Neutrophil (primary cell): ENCODE data around the gene ADGRG3.

Source experiments
- H3K27ac ChIP-seq: fragments of 200-600 bp; sonication (generic); 2 replicates; pipeline ENCODE4 v1.5.1; 2016; ENCODE audit warnings: mild to moderate bottlenecking, moderate library complexity
- H3K27me3 ChIP-seq: fragments of 200-600 bp; sonication (generic); 2 replicates; pipeline ENCODE4 v1.6.0; 2016; ENCODE audit warnings: mild to moderate bottlenecking
- H3K36me3 ChIP-seq: fragments of 200-600 bp; sonication (generic); 2 replicates; pipeline ENCODE4 v1.5.1; 2017
- H3K4me1 ChIP-seq, 2 experiments: fragments of 200-600 bp in 1 of 2; sonication (generic) in 1 of 2; 1 replicate in 1 of 2; 2 replicates in 1 of 2; pipeline versions ENCODE4 v1.5.1 to v1.6.1; 2013 to 2016; ENCODE audit warnings: low read depth in 1 of 2, low read length in 1 of 2, mild to moderate bottlenecking in 1 of 2, moderate library complexity in 1 of 2; ENCODE audit not compliant: control insufficient read depth in 1 of 2, insufficient read depth in 1 of 2
- H3K4me3 ChIP-seq, 2 experiments: fragments of 200-600 bp in 1 of 2; sonication (generic) in 1 of 2; 1 replicate in 1 of 2; 2 replicates in 1 of 2; pipeline ENCODE4 v1.5.1; 2013 to 2016; ENCODE audit warnings: low read depth in 1 of 2, low read length in 1 of 2, mild to moderate bottlenecking in 1 of 2, moderate library complexity in 1 of 2
- H3K9me3 ChIP-seq: fragments of 200-600 bp; sonication (generic); 2 replicates; pipeline ENCODE4 v1.5.1; 2016
- TF ChIP-seq, protein P1 (sequence below): fragments of 200-600 bp; sonication (generic); IDR thresholded peaks from 2 replicates; pipeline ENCODE4 v1.5.1; 2016; ENCODE audit warnings: antibody characterized with exemption

The ADGRG3 gene

DNA sequence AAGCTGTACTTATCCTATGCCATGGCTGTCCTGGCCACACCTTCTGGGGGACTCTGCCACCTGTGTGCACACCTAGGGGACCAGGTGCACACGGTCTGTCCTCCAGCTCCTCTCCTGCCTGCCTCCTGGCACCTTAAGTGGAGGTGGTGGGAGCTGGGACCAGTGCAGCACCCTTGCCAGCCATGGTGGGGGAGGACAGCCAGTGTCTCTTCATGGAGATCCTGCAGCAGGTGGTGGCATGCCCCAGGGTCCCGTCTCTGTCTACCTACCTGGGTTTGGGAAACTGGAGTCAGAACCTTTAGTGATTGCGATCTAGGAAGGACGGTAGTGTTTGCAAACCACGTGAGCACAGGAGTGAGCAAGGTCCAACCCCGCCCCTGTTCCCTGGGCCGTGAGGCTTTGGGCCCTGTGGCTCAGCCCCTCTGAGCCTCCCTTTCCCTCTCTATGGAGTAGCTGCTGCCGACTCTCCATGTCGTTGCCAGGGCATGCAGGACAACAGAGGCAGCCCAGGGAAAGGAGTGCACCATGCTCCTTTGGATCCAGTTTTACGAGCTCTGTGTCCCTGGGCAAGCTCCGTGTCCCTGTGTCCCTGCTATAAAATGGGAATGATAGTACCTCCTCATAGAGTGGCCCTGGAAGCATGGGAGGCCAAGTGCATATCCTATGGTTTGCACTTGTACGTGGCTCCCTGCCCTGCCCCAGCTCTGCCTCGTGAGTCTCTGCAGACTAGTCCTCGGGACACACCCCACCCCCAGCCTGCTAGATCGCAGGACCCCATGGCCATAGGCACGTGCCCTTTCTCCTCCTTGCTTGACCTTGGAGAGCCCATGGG is 32.6 kb upstream of the ADGRG3 start:
- Histone ChIP-seq H3K27me3 (peaks cover 87% of the 10 kb centered on the region), H3K4me3 (no peak overlapping the region), H3K4me1 (peaks cover 0 to 10% of the 10 kb centered on the region in 2 experiments), H3K36me3 (no peaks in the 10 kb centered on the region), H3K9me3 (no peaks in the 10 kb centered on the region), H3K27ac (no peak overlapping the region)
- TF ChIP-seq, protein P1, sequence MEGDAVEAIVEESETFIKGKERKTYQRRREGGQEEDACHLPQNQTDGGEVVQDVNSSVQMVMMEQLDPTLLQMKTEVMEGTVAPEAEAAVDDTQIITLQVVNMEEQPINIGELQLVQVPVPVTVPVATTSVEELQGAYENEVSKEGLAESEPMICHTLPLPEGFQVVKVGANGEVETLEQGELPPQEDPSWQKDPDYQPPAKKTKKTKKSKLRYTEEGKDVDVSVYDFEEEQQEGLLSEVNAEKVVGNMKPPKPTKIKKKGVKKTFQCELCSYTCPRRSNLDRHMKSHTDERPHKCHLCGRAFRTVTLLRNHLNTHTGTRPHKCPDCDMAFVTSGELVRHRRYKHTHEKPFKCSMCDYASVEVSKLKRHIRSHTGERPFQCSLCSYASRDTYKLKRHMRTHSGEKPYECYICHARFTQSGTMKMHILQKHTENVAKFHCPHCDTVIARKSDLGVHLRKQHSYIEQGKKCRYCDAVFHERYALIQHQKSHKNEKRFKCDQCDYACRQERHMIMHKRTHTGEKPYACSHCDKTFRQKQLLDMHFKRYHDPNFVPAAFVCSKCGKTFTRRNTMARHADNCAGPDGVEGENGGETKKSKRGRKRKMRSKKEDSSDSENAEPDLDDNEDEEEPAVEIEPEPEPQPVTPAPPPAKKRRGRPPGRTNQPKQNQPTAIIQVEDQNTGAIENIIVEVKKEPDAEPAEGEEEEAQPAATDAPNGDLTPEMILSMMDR: no peak

DNA sequence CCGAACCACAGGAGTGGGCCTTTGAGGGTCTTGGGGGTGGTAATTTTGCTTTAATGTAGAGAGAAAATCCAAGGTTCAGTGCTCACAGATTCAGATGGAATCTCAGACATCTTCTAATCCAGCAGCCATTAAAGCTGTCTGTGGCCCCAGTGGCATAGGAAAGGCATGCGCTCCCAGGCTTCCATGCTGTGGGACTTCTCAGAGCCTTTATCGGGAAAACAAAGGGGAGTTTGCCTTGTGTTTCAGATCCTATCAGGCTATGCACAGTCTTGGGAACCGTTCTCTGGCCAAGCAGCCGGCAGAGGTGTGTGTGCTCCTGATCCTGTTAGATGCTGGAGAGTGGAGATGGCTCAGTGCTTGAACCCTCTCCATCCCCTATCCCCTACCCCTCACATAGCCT is 31.9 kb upstream of the ADGRG3 start:
- H3K4me1 ChIP-seq: peaks cover 0 to 10% of the 10 kb centered on the region in 2 experiments

DNA sequence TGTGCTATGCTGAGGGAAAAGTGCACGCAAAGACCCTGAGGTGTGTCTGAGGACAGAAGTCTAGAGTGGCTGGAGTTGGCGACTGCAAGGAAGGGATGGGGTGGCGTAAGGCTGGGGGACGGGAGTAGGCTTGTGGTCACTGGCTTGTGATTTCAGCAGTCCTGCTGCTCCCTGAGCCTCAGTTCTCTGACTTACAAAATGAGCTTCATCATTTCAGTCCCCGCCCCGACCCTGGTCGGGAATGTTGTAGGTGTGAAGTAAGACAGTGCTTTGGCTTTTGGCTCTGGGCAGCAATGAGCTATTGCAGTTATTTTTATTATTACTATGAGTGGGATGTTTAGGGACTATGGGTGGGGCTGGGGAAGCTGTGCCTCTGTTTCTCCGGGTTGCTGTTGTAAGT is 31.1 kb upstream of the ADGRG3 start:
- no peaks in the 10 kb centered on the region for H3K9me3 ChIP-seq
- H3K36me3 ChIP-seq: no peaks in the 10 kb centered on the region
- H3K27ac ChIP-seq: no peak overlapping the region
- TF ChIP-seq, protein P1: no peak
- peaks cover 0 to 10% of the 10 kb centered on the region in 2 experiments for H3K4me1 ChIP-seq
- H3K4me3 ChIP-seq: no peak overlapping the region
- peaks cover 81% of the 10 kb centered on the region for H3K27me3 ChIP-seq

More for the DNA sequence above, 31.9 kb upstream of the ADGRG3 start:
- TF ChIP-seq, protein P1: no peak
- Histone ChIP-seq H3K27ac (no peak overlapping the region), H3K27me3 (peaks cover 87% of the 10 kb centered on the region), H3K9me3 (no peaks in the 10 kb centered on the region), H3K4me3 (no peak overlapping the region), H3K36me3 (no peaks in the 10 kb centered on the region)

DNA sequence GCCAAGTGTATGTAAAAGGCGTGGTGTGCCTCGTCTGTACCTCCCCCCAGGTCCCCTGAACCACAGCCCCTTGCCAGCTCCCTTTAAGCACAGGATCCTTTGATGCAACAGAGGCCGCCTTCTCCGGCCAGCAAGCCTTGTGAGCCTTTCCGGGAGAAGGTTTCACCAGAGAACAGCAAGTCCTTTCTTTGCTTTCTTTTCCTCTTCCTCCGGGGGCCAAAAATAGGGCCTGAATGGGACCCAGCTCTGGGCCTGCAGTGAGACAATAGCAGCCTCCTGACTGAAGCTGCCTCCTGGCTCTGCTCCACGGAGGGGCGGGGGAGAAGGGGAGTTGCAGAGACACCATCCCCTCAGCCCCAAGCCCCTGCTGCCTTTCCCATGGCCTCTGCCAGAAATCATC is 30.7 kb upstream of the ADGRG3 start:
- Histone ChIP-seq H3K27me3 (peaks cover 81% of the 10 kb centered on the region), H3K4me3 (no peak overlapping the region), H3K4me1 (peaks cover 0 to 10% of the 10 kb centered on the region in 2 experiments), H3K27ac (no peak overlapping the region), H3K9me3 (no peaks in the 10 kb centered on the region), H3K36me3 (no peaks in the 10 kb centered on the region)
- TF ChIP-seq, protein P1: no peak

DNA sequence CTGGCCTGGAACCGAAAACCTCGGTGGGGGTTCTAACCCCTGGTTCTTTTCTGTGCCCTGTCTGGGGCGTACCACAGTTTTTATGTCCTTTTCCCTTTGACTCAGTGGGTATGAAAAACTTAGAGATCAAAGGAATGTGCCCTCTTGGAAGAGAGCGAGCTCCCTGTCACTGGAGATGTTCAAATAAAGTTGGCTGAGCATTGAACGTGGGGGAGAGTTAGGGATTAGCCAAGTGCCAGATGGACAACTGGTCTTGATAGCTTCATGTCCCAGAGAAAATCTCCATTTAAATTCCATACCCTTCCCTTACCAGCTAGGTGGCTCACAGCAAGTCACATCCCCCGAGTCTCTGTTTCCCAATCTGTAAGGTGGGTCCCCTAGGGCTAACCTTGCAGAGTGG is 30.1 kb upstream of the ADGRG3 start:
- H3K36me3 ChIP-seq: no peaks in the 10 kb centered on the region
- peaks cover 0 to 10% of the 10 kb centered on the region in 2 experiments for H3K4me1 ChIP-seq
- TF ChIP-seq, protein P1: no peak
- no peak overlapping the region for H3K27ac ChIP-seq
- no peak overlapping the region for H3K4me3 ChIP-seq
- peaks cover 81% of the 10 kb centered on the region for H3K27me3 ChIP-seq
- H3K9me3 ChIP-seq: no peaks in the 10 kb centered on the region
